ENCODE results near the gene DNAJB6.

GRCh38 chr7:157410831-157411556 lies 74.2 kb downstream of the DNAJB6 start:
- TF ChIP-seq CTCF (conservative IDR thresholded peaks at IDR 0.05; ENCODE audit: low read depth, low read length) (no peak), MAFK (IDR thresholded peaks at IDR 0.05; ENCODE audit: low read depth, low read length) (no peak), RAD21 (IDR thresholded peaks at IDR 0.05; ENCODE audit: low read length) (no peak), CEBPB (IDR thresholded peaks at IDR 0.05; ENCODE audit: low read depth, low read length) (no peak), MXI1 (IDR thresholded peaks at IDR 0.05; ENCODE audit: borderline replicate concordance, low read depth, low read length) (no peak), POLR2A (IDR thresholded peaks at IDR 0.05; ENCODE audit: low read depth, low read length) (no peak)

Data from IMR-90 (cell line).